GM12864 (cell line): ENCODE results near the gene SSMEM1.

Experiments used
- DNase-seq: peaks from one replicate; pipeline ENCODE4 v3.0.0-alpha.2; 2011; ENCODE audit warnings: low read depth
- H3K4me3 ChIP-seq: 2 replicates; pipeline ENCODE4 v1.5.1; 2011; ENCODE audit warnings: mild to moderate bottlenecking, low read depth, low read length, control low read depth
- CTCF ChIP-seq: IDR thresholded peaks from 2 replicates; pipeline ENCODE4 v1.5.1; 2011; ENCODE audit warnings: low read depth, mild to moderate bottlenecking, moderate library complexity, low read length, control low read depth, inconsistent platforms; ENCODE audit errors: missing control alignments

Gene SSMEM1

DNA sequence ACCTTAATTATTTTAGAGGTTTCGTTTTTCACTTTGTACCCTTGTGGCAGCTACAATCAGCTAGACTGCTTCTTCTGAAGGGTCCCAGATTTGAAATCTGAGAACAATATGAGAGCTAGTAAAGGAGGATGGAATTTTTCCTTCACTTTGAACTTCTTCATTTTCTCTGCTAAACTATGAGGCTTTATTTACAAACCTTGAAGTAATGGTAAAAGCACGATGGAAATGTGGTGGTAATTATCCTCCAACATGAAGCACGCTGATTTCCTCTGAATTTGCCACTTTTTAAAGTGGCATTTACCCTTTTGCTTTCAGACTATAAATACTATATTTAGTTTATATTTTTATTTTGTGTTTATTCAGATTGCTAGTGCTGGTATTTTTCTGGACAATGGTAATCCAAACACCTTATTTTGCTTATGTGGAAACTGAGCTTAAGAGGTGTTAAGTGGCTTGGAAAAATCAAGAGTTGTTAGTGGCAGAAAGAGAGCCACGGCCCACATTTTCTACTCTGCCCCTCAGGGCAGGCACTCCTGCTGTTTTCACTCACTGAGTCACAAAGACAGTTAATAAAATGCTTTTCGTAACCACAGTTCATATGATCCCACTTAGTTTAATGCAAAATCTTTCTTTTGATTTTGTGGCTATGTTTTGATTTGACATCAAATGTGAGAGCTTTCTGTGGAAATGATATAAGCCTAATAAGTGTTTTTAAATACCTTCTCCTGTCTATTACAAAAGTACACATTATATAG, 2.7 kb downstream of the SSMEM1 start:
- DNase-seq = no peak
- no peak for TF ChIP-seq CTCF
- H3K4me3 ChIP-seq = no peak overlapping the region

DNA sequence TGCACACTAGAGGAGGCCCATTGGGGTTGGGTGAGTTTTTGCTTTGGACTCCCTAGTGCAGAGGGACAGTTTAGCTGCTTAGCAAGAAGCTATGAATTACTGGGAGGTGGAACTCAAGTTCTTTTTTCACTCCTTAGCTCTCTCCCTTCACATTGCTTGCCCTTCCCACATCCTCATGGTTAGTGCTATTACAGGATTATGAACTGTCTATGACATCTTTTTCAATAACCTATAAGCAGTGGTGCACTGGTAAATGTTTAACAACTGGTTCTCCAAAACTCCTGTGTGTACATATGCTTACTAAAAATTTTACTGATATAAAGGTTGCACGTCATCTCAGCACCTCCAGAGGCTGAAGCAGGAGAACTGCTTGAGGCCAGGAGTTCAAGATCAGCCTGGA, 6.2 kb downstream of the SSMEM1 start:
- no peak for DNase-seq
- no peak for TF ChIP-seq CTCF

DNA sequence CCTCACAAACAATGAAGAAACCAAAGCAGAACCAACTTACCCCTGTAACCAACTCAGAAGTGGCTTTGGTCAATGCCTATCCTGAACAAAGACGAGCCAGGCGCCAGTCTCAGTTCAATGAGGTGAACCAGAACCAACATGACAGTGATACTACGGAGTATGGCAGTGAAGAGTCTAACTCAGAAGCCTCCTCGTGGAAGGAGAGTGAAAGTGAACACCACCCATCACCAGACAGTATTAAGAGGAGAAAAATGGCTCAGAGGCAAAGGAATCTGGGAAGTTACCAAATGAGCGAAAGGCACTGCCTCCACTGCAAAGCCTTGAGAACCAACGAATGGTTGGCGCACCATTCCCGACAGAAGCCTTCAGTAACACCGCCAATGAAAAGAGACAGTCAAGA, 8.4 kb downstream of the SSMEM1 start:
- TF ChIP-seq CTCF = no peak
- DNase-seq = no peak
- no peak overlapping the region for H3K4me3 ChIP-seq

More for the DNA sequence above, 6.2 kb downstream of the SSMEM1 start:
- no peak overlapping the region for H3K4me3 ChIP-seq

GRCh38 chr7:130216750-130217149, 9.1 kb downstream of the SSMEM1 start:
- no peak for TF ChIP-seq CTCF
- no peak overlapping the region for H3K4me3 ChIP-seq
- no peak for DNase-seq

DNA sequence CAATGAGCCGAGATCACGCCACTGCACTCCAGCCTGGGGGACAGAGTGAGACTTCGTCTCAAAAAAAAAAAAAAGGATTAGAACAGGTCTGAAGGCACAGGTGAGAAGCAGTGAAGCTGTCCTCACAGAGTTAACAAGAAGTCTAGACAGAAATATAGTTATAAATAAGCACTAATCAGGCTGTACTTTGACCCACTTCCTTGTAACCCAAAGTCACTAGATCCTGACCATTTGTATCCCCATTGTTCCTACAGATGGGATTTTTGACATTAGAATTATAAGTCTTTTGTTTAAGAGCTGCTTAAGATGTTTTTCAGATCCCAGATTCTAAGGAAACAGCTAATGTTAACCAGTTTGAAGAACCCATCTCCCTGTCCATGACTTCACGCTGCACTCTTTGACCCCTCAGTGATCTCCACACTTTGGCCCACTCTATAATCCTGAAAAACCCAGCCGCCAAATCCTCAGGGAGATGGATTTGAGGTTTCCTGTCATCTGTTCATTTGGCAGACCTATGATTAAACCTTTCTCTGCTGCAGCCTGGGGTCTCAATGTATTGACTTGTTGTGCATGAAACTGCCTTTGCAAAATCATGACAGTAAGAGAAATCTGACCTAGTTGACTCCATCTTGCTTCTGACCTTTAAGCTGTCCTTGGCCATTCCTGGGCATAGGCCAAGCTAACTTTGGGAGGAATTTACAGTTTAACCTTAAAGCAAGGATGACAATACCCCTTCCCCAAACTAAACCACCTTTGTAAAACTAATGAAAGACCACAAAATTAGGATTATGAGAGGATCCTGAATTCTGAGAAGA, 11.4 kb downstream of the SSMEM1 start:
- TF ChIP-seq CTCF = no peak

GRCh38 chr7:130219871-130220270, 12.2 kb downstream of the SSMEM1 start:
- TF ChIP-seq CTCF = no peak
- DNase-seq = no peak

More for the DNA sequence above, 11.4 kb downstream of the SSMEM1 start:
- no peak for DNase-seq
- H3K4me3 ChIP-seq = no peak overlapping the region

More at GRCh38 chr7:130219871-130220270, 12.2 kb downstream of the SSMEM1 start:
- no peak overlapping the region for H3K4me3 ChIP-seq
